Parathyroid adenoma (tissue), 2 donors: Measurements from ENCODE around the gene RPGR.

ENCODE experiments used
- H2AFZ ChIP-seq: fragments of 300-600 bp; sonication (generic); one replicate; pipeline ENCODE4 v1.7.0; 2017; ENCODE audit warnings: antibody characterized with exemption, mild to moderate bottlenecking
- H3K27ac ChIP-seq: fragments of 300-600 bp; sonication (generic); one replicate; pipeline ENCODE4 v1.7.0; 2017
- H3K27me3 ChIP-seq: fragments of 300-600 bp; sonication (generic); one replicate; pipeline ENCODE4 v1.7.0; 2017; ENCODE audit warnings: low read length; ENCODE audit not compliant: control insufficient read depth, insufficient read depth
- H3K36me3 ChIP-seq: fragments of 300-600 bp; sonication (generic); one replicate; pipeline ENCODE4 v1.7.0; 2017; ENCODE audit warnings: low read length; ENCODE audit not compliant: control insufficient read depth, insufficient read depth
- H3K4me1 ChIP-seq: fragments of 300-600 bp; sonication (generic); one replicate; pipeline ENCODE4 v1.7.0; 2017; ENCODE audit warnings: control low read depth
- H3K4me2 ChIP-seq: fragments of 300-600 bp; sonication (generic); one replicate; pipeline ENCODE4 v1.7.0; 2017; ENCODE audit warnings: low read length
- H3K4me3 ChIP-seq: fragments of 300-600 bp; sonication (generic); one replicate; pipeline ENCODE4 v1.7.0; 2017; ENCODE audit warnings: low read depth, low read length
- H3K79me2 ChIP-seq: fragments of 300-600 bp; sonication (generic); one replicate; pipeline ENCODE4 v1.7.0; 2017; ENCODE audit warnings: control low read depth
- H3K9ac ChIP-seq: fragments of 300-600 bp; sonication (generic); one replicate; pipeline ENCODE4 v1.7.0; 2017; ENCODE audit warnings: mild to moderate bottlenecking
- H3K9me3 ChIP-seq: fragments of 300-600 bp; sonication (generic); one replicate; pipeline ENCODE4 v1.7.0; 2017; ENCODE audit warnings: low read length; ENCODE audit not compliant: control insufficient read depth
- TF ChIP-seq, protein P1 (sequence below): fragments of 300-600 bp; sonication (generic); IDR thresholded peaks from one replicate; pipeline ENCODE4 v1.7.0; 2017; ENCODE audit warnings: antibody characterized with exemption, mild to moderate bottlenecking
- donor health status: primary hyperparathyroidism.

Gene RPGR

DNA sequence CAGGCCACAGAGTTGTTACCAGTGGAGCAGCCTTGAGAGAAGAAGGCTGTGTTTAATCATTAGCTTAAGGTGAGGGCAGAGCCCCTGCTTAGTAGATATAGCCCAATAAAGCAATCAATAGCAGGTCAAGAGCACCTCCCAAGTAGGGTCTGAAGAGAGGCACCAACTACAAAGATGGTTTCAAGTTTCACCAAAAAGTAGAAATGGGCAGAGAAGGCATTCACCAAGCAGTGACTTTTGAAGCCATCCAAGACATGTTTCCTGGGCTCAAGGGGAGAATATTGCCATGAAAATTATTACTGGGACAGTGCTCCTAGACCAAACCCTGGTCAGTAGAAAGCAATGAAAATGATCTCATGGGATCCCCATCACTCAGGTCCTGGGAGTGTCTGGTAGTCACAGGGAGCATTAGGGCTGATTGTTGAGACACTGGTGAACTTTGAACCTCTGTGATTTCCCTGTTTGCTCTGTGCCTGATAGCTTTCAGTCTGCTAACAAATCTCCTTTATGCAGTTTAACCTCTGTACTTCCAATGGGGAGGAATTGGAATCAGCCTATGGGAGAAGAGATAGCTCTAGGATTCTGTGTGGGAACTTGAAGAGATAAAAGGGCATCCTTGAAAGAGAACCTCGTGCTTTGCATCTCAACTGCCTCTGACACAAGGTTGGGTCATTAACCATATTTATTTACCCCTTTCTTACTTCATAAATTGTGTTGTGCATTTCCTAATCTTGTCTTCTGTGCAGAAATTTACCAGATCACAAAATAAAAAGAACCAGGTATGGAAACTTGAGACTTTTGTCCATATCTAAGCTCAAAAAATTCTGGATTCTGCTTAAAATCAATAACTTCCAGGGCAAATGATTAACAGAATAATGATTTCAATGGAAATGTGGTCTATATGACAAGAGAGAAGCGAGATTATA, 15.8 kb upstream of the RPGR start:
- H3K4me3 ChIP-seq: no peak overlapping the region
- no peak overlapping the region for H3K27ac ChIP-seq

DNA sequence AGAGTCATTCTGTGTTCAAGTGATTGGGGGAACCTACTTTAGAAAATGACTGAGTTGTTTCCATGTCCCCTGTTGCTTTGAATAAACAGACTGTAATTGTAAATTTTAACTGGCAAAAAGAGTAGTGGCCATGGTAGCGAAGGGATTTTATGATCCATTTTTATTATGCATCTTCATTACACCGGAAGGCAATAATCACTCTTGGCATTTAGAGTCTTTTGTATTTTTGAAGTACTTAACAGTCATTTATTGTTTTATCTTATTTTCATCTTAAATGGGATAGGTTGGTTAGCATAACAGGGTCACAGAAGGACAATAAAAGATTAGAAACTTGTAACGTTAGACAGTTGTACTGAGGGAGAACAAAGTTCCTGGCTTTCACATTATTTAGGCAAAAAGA, 14.1 kb upstream of the RPGR start:
- no peaks in the 10 kb centered on the region for H3K4me1 ChIP-seq
- H3K9ac ChIP-seq: no peak overlapping the region
- H3K4me2 ChIP-seq: no peak overlapping the region
- TF ChIP-seq, protein P1, sequence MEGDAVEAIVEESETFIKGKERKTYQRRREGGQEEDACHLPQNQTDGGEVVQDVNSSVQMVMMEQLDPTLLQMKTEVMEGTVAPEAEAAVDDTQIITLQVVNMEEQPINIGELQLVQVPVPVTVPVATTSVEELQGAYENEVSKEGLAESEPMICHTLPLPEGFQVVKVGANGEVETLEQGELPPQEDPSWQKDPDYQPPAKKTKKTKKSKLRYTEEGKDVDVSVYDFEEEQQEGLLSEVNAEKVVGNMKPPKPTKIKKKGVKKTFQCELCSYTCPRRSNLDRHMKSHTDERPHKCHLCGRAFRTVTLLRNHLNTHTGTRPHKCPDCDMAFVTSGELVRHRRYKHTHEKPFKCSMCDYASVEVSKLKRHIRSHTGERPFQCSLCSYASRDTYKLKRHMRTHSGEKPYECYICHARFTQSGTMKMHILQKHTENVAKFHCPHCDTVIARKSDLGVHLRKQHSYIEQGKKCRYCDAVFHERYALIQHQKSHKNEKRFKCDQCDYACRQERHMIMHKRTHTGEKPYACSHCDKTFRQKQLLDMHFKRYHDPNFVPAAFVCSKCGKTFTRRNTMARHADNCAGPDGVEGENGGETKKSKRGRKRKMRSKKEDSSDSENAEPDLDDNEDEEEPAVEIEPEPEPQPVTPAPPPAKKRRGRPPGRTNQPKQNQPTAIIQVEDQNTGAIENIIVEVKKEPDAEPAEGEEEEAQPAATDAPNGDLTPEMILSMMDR: no peak
- no peaks in the 10 kb centered on the region for H3K27me3 ChIP-seq
- H3K4me3 ChIP-seq: no peak overlapping the region
- no peaks in the 10 kb centered on the region for H3K9me3 ChIP-seq
- H3K36me3 ChIP-seq: no peaks in the 10 kb centered on the region
- no peaks in the 10 kb centered on the region for H3K79me2 ChIP-seq
- H2AFZ ChIP-seq: no peak overlapping the region
- no peak overlapping the region for H3K27ac ChIP-seq

More for the DNA sequence above, 15.8 kb upstream of the RPGR start:
- Histone ChIP-seq H3K9ac (no peak overlapping the region), H3K4me2 (no peak overlapping the region), H3K4me1 (no peaks in the 10 kb centered on the region), H3K9me3 (no peaks in the 10 kb centered on the region), H2AFZ (no peak overlapping the region), H3K79me2 (no peaks in the 10 kb centered on the region), H3K27me3 (no peaks in the 10 kb centered on the region), H3K36me3 (no peaks in the 10 kb centered on the region)
- TF ChIP-seq, protein P1: no peak

DNA sequence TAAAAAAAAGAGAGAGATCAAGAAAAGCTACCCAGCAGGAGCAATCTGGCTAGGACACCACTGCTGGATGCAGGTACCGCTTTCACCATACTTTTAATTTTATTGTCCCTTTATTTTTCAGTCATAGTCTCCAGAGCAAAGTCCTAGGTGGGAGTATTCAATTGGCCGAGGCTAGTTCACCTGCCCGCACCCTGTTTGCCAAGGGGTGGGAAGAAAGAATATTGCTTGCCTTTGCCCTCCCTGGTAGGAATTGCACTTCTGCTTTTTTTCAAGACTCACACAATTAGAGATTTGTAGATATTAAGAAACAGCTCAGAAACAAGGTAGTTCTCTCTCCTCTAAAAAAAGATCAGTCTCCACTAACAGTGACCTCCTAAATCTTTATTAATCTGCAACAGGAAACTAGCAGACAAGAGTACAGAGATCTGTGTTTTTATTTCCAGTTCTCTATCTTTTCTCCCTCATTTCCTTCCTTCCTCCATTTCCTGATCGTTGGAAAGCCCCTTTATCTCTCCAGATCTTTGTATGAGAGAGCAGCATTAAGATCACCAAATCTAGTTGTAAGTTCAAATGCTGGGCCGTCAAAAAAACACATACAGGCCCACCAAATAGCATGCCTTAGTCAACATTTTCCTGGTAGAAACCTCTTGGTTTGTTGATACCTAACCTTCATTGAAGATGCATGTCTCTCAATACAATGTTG, 9.4 kb upstream of the RPGR start:
- Histone ChIP-seq H3K4me1 (no peaks in the 10 kb centered on the region), H3K27ac (no peak overlapping the region)
- TF ChIP-seq, protein P1: no peak

DNA sequence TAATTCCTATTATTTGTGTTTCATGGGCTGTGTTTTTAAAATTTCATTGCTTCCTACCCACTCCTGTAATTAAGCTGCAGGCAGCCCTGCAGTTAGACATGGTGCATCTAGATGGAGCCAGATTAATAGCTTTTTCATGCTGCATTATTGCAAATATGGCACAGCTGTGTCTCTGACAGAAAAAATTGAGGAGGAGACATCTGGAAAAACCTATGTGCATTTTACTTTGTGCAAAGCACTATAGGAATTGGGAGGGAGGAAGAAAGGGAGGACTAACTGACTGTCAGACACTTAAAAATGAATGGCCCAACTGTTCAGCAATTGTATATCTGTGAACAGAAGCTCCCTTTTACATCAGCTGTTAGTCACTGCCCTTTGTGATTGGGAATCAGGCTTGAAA, 8.1 kb upstream of the RPGR start:
- TF ChIP-seq, protein P1: no peak
- H3K27ac ChIP-seq: no peak overlapping the region
- H3K4me1 ChIP-seq: no peaks in the 10 kb centered on the region
- H3K4me3 ChIP-seq: no peak overlapping the region
- H2AFZ ChIP-seq: no peak overlapping the region
- no peak overlapping the region for H3K4me2 ChIP-seq
- no peaks in the 10 kb centered on the region for H3K27me3 ChIP-seq
- H3K36me3 ChIP-seq: no peaks in the 10 kb centered on the region
- H3K9me3 ChIP-seq: no peaks in the 10 kb centered on the region
- H3K79me2 ChIP-seq: no peaks in the 10 kb centered on the region
- no peak overlapping the region for H3K9ac ChIP-seq

More for the DNA sequence above, 9.4 kb upstream of the RPGR start:
- no peak overlapping the region for H2AFZ ChIP-seq
- H3K9ac ChIP-seq: no peak overlapping the region
- no peaks in the 10 kb centered on the region for H3K79me2 ChIP-seq
- H3K4me2 ChIP-seq: no peak overlapping the region
- no peaks in the 10 kb centered on the region for H3K9me3 ChIP-seq
- H3K27me3 ChIP-seq: no peaks in the 10 kb centered on the region
- no peaks in the 10 kb centered on the region for H3K36me3 ChIP-seq
- no peak overlapping the region for H3K4me3 ChIP-seq
